Stimulated activated CD8-positive, alpha-beta memory T cell treated with anti-CD3 and anti-CD28 coated beads, Interleukin-2, amount 100 ng/mL, for 48 hours (primary cell): ENCODE data around the gene TAAR8.
"Not testable (repeated sequence)": the region's sequence is repeated elsewhere in the genome, so short reads cannot be mapped to it uniquely, and the experiment has no call there.

Experiments used
- DNase-seq, 2 donors: peaks; one replicate each; pipeline ENCODE4 v3.0.0-alpha.2; 2020; ENCODE audit warnings: low read depth in 2 of 2

The TAAR8 gene

DNA sequence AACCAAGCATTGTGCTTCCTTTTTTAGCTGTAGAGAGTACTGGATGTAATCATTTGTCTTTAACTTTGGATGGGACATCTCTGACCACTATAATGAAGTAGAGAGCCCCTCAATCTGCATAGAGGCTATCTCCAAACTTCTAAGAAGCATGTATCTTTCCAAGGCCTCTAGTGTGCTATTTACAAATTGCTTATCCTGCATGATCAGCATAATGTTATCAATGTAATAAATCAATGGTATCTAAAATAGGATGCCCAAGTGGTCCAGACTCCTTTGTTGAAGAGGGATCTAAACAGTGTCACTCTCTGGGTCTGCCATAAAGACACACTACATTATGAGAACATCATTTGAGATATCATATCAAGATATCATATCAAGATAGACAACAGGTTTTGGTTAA lies 7.6 kb upstream of the TAAR8 start:
- no peak for DNase-seq

DNA sequence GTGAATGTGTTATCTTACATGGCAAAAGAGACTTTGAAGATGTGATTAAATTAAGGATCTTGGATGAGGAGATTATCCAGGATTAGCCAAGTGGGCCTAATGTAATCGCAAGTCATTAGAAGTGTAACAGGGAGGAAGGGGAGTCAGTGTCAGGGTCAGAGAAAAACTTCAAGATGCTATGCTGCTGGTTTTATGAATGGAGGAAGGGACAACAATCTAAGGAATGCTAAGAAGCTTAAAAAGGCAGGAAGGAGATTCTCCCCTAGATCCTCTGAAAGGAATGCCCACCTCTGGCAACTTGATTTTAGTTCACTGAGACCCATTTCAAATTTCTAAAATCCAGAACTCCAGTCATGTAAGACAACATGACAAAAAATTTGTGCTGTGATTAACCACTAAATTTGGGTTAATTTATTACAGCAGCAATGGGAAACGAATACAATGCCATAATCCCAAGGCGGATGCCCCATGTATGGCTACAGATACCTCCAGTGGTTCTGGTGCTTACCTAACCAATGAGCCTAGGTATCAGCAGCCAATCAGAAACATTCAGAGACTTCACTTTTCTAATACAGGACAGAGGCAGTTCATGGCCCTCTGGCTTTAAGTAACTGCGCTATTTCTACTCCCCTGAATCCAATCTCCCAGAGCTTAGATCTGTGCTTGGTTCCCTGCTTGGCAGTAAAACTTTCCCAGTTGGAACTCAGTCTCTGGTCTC lies 3.6 kb upstream of the TAAR8 start:
- DNase-seq: no peak

DNA sequence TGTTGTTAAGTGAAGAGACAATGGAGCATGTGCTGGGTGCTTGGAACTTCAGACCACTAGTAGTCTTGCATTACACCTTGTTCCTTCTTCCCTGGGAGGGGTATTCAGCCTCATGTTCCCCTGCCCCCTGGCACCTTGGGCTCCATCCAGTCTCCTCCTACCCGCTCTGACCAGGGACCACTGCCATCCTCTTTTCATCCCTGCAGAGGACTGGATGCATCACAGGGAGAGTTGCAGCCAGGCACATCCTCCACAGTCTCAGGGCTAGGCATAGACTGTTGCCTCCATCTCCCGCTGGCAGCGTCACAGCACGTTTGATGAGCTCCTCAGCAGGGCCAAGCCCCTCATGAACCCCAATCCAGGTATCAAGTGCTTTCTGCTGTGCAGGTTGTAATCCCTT lies 1.3 kb upstream of the TAAR8 start:
- DNase-seq: no peak

DNA sequence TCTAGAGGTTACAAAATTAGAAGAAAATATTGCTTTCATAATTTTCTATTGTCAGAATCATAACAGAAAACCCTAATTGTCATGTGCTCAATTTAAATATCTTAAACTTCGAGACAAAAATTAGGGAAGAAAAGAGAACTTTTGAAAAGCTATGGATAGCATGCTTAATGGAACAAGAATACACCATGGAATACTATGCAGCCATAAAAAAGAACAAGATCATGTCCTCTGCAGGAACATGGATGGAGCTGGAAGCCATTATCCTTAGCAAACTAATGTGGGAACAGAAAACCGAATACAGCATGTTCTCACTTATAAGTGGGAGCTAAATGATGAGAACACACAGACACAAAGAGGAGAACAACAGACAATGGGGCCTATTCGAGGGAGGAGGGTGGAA lies 7.6 kb downstream of the TAAR8 start:
- DNase-seq: not testable (repeated sequence)

DNA sequence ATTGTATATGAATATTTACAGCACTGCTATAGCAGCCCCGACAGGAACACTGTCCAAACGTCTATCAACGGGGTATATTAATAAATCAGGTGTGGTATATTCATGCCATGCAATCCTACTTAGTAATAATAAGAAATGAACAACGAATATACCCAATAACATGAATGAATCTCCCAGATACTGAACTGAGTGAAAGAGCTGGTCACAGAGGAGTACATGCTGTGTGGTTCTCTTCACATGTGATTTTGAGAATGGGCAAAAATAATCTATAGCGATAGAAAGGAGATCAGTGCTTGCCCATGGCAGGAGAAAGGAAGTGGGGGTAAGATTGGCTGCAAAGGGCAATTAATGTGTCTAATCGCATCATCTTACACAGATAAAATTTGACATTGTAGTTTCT lies 13.9 kb downstream of the TAAR8 start:
- DNase-seq: no peak

DNA sequence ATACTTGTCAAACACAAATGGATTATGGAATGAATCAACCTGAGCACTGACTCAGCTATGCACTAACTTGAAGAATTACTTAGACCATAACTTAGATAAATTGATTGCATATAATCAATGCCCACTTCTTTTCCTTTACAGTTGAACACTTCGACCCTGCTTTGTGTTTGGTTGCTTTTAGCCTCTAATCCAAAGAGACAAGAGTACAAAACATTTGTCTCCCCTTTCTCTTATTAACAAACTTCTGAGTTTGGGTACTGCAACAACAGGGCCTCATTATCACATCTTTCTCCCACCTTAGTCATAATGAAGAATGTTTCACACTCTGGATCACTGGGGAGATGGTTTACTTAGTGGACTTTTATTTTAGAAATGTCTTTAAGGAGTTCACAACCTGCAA lies 15.1 kb downstream of the TAAR8 start:
- no peak for DNase-seq

DNA sequence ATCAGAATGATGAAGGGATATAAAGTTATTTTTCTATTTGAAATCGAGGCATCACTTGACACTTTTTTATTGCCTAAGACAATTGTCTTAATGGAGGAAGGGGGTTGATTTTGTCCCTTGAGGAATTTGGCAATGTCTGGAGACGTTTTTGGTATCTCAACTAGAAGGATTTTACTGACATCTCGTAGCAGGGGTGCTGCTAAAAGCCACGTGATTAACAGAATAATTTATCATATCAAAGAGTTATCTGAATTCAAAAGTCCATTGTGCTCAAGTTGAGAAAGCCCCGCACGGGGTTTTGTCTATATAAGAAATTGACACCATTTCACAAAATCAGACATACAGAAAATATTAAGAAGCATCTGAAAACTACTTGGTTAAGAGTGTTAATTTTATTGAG lies 16.1 kb downstream of the TAAR8 start:
- no peak for DNase-seq

DNA sequence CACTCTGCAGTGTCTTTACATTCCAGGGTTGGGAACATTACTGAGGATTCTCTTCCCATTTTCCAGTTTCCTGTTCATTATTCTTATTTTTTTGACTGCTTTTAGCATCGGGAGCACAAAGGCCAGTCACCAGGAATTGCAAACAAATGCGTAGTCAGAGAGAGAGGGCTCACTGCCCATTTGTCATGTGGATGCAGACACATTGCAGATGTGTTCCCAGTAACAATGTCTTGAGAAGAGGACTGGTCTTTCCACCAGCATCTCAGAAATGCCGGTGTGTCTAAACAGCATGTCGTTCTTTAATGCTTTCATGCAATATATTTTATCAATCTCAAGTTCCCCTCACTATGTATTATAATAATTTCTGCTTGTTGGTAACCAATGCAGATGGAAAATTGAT lies 16.7 kb downstream of the TAAR8 start:
- DNase-seq: no peak

DNA sequence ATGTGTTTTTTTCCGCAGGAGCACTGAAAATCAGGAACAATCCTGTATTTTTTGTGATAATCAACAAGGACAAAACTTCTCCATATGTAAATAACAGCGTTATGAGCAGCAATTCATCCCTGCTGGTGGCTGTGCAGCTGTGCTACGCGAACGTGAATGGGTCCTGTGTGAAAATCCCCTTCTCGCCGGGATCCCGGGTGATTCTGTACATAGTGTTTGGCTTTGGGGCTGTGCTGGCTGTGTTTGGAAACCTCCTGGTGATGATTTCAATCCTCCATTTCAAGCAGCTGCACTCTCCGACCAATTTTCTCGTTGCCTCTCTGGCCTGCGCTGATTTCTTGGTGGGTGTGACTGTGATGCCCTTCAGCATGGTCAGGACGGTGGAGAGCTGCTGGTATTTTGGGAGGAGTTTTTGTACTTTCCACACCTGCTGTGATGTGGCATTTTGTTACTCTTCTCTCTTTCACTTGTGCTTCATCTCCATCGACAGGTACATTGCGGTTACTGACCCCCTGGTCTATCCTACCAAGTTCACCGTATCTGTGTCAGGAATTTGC lies 17.8 kb downstream of the TAAR8 start, which contains the start of gene TAAR6:
TSS of gene TAAR6 (plus strand) at position 102 of the 557 bp plus-strand sequence. CDS start at position 102, 0 bp downstream.
- no peak for DNase-seq

DNA sequence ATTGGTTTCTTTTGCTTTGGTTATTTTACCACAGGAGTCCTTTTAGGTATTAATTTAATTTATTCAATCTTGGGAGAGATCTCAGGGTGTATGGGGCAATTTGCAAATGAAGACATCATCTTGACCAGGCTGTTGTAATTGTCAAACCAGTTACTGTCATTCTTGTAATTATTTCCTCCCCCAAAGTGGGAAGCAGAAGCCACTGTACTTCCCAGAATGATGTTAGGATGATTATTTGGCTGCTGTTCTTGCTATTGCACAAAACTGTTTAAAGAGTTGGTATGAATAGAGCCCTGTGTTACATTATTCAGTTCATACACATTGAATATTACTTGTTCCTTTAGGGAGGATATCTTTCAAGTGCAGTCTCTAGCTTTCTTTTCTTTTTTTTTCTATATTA lies 19.3 kb downstream of the TAAR8 start:
- DNase-seq: no peak

DNA sequence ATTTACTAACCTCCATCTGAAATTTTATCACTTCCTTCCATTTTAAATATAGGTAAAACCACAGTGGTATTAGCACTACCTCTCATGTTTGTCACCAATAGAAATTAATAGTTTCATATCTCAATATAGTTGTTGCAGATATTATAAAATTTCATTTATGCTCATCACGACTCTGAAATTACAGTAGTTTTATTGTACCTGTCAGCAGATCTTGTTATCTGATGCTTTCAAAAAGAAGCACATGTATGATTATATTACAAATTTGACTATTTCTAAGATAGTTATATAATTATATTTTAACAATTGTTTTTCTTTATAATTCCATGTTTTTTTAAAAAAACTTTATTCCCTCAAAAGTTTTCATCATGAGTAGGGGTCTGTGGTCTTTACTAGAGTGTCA lies 32.2 kb downstream of the TAAR8 start:
- DNase-seq: no peak

DNA sequence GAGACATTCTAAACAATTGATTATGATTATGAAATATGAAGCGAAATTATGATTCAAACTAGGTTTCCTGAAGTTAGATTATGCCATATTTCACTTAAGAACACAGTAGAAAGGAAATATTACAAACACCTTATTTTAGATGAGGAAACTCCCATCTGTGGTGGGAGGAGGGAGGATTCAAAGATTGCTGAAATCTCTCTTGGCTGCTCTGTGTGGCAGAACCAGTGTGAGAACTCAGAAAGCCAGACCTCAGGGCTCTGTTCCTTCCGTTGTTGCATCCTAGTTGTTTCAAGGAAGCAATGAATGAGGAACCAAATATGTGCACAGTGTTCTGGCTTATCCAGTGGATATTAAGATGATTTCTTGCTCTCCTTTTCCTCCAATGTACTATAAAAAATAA lies 35.0 kb downstream of the TAAR8 start:
- no peak for DNase-seq

DNA sequence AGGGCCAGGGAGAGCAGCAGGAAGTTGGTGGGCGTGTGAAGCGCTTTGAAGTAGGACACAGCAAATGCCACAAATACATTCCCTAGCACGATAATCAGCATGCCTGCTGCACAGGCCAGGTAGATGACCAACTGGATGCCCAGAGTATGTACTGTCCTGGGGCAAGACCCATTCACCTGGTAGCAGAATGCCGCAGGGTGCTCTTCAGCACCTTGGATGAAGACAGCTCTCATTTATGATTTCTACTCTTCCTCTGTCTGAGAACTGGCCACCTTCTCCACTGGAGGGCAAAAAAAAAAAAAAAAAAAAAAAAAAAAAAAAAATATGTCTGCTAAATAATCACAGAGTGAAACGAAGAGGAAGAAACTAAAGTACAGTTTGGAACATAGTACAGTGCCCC lies 37.0 kb downstream of the TAAR8 start, which contains the start of gene TAAR5:
TSS of gene TAAR5 (minus strand) at position 288 of the 400 bp plus-strand sequence. CDS start at position 233, 55 bp downstream.
- no peak for DNase-seq

DNA sequence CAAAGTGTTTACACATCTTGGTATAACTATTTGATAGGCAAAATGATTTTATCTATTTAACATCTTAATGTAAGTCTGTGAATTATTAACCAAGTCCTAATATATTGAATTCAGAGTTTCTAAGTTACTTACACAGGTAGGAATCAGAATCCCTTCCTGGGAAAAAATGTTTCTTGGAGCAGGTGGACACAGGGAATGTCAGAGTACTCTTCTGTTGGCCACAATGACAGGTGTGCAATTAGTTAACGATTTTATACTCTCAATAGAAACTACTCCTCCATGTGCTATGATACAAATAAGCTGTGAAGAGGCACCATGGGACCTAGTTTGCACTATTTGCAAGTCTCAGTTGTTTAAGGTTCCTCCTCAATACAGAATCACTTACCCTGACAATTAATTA lies 37.9 kb downstream of the TAAR8 start:
- no peak for DNase-seq

DNA sequence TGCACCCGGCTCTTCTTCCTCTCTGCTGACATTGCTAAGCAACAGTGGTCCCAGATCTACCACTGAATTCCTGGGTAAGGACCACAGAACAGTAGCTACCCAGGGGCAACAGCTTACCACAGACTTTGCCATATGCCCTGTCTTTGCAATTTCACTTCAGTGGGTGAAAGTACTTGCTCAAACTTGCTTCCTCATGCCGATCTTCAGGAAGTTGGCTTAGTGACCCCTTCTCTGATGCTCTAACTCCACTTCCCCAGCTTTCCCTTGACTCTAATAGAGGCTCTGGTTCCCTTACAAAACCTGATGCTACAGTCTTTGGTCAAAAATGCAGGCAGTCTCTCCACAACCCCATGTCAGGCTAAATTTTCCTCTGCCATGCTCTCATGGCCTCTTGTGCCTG lies 40.4 kb downstream of the TAAR8 start:
- DNase-seq: no peak

DNA sequence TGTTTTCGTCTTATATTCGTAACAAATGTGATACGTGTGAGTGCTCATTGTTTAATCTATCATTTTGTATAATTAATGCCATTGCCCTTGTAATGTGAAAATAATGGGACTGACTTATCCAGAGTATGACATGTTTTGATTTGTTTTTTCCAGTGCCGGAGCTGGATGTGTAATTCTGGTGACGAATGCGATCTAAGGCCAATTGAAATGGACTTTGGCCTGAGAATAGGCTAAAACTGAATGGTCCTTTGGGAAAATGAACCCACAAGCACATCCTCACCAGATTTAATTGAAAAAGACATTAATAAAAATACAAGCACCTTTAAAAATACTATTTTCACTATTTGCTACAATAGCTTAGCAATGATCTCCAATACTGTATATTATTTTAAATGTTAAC lies 43.7 kb downstream of the TAAR8 start:
- DNase-seq: no peak

DNA sequence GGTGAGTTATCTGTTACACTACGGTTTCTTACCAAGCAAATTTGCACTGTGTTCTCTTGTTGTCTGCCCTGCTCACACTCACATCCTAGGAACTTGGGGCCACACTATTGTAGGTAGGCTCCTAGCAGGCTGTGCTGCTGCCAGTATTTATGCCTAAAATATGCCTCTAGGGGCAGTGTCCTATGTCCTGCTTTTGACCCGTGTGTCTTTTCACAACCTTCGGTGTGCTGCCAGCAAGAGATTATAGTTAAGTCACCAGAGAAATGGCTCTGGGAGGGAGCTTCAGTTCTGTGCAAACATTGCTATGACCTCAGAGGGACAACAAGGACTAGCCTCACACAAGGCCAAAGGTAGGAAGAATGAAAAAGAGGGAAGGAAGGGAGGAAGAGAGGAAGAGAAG lies 46.0 kb downstream of the TAAR8 start:
- no peak for DNase-seq

DNA sequence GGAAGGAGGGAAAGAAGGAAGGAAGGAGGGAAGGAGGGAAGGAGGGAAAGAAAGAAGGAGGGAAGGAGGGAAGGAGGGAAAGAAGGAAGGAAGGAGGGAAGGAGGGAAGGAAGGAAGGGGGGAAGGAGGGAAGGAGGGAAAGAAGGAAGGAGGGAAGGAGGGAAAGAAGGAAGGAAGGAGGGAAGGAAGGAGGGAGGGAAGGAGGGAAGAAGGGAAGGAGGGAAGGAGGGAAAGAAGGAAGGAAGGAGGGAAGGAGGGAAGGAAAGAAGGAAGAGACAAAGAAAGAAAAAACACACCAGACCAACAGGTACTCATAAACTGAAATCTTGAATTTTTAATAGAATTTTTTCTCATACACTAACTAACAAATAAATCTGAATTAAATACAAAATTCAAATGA lies 48.4 kb downstream of the TAAR8 start:
- not testable (repeated sequence) for DNase-seq
